Stimulated activated CD4-positive, alpha-beta T cell treated with anti-CD3 and anti-CD28 coated beads, Interleukin-2, amount 100 ng/mL, for 24 hours (primary cell): ENCODE data around the gene TCERG1L.

Experiments used
- DNase-seq, 2 donors: peaks; one replicate each; pipeline ENCODE4 v3.0.0-alpha.2; 2020

The TCERG1L gene

DNA sequence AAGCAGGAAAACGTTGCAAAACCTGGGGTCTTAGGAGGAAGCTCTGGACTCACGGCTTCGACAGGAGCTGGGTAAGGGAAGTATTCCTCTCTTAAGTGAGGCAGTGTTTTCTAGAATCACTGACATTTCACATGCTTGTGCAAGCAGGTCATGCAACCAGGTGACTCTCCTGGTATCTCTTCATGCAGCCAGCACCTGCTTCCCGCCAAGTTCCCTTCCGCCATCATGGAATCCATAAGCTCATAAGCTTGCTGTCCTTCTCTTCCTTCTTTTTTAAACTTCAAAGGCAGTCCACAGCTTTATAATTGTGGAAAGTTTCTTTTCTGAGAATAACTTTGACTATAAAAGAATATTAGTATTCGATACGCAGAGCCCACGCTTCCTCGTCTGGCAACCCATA is 256.1 kb downstream of the TCERG1L start:
- DNase-seq: no peak

DNA sequence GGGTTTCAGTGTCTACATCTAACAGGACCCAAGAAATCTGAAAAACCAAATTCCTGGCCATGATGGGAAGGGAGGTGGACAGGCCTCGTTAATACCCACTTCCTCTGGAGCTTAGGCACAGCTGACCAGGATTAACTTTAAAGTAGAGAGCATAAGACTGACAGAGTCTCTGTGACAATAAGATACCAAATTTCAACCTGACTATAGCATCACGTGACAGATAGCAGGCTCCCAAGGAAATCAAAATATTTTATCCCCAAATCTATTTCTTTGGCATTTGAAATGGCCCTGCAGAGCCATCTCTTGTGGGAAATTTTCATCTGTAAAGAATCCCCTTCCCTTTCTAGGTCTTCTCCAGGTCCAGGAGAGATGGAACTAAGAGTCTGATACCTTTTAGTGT is 258.3 kb downstream of the TCERG1L start:
- no peak for DNase-seq

DNA sequence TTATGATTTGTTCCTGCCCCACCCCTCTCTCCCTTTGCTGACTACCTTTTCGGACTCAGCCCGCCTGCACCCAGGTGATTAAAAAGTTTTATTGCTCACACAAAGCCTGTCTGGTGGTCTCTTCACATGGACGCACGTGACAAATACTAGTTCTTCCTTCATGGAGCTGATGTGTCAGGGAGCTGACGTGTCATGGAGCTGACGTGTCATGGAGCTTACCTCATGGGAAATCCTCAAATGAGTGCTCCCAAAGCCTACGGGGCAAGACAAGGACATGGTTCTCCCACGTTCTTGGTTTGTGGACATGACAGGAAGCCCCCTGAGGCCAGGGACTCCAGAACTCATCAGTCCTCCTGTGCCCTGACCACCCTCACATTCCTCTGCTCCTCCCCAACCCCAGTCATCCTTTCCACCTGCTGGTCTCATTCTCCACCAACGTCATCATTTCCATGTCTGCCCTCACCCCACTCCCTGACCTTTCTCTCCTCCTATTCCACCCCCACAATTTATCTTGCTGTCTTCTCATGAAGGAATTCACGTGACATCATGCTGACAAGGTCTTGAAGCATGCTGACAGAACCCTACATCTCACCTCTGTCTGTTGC is 261.3 kb downstream of the TCERG1L start:
- DNase-seq: no peak

DNA sequence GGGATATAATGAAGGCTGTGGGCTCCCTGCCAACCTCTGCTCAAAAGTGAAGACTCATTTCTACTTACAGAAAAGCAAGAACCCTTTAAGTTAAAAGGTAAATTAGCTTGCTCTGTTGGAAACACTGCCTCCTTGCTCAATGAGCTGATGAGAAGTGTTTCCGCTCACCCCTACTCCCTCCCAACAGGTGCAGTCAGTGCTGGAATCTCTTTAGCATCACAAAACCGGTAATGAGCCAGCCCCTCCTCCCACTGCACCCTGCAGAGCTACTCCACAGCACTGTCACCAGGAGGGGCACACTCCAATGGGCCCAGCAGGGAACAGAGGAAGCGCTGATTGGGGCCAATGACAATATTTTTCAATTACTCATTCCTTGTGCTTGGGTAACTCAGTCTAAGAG is 262.5 kb downstream of the TCERG1L start:
- DNase-seq: no peak

DNA sequence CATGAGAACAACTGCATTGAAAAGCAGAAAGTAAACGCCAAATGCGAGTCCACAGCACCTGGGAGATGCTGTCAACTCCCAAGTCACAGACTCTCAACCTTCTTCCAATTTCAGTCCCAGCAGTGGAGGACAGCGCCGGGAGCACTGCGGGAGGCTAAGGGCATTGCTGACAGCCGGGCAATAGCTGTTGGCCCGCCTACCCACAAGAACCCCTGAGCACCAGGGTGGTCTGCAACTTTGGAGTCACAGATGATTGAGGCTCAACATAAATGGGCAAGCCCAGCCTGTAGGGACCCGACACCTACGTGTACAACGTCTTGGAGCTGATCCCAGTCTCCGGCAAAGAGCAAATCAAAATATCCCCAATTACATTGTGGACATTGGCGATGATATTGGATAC is 262.9 kb downstream of the TCERG1L start:
- no peak for DNase-seq

DNA sequence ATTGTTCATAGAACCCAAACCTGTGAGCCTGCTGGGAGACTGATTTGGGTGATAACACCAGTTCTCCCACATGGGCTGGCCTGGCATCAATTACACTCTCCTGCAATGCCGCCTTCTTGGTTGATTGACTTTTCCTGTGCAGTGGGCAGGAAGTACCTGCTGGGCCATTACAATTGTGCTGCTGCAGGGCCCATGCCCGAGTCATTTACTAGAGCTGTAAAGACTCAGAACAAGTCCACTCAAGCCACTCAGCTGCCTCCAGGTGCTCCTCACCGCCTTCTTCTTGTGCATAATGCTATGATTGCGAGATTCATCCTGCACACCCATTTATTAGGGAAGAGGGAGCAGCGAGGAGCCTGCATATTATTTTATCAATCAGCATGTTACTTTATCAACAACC is 264.0 kb downstream of the TCERG1L start:
- no peak for DNase-seq

DNA sequence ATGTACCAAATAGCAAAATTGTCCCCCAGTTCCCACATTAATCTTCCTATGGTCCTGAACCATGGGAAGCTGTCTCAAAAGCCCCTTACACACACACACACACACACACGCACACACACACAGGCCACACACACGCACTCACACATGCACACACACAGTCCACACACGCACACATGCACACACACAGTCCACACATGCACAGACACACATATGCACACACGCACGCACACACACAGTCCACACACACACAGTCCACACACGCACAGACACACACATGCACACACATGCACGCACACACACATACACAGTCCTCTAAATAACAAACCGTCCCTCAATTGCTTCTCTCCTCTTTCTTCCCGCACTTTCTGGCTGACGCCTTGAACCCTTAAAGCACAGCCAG is 265.3 kb downstream of the TCERG1L start:
- DNase-seq: no peak

DNA sequence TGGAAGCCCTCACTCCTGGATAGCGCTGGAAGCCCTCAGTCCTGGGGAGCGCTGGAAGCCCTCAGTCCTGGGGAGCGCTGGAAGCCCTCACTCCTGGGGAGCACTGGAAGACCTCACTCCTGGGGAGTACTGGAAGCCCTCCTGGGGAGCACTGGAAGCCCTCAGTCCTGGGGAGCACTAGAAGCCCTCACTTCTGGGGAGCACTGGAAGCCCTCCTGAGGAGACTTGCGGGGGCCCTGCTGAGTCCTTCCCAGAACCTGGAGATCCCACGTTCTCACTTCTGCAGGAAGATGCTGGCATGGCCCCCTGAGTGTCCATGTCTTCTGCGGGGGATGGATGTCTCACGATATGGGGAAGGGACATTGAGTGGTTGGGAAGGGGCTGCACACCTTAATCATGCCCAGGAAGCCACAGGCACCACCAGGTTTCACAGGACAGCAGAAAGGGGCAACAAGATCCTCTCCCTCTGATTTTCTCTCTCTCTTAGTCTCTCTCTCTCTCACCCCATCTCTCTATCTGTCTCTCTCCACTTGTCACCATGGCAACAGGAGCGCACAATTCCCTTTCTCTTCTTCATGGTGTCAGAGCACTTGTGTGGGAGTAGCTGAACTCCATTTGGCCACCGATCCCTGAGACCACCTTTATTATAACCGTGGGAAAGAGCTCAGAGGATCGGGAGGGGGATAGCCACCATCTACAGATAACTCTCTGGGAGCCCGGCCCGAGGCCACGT is 267.0 kb downstream of the TCERG1L start:
- DNase-seq: no peak

DNA sequence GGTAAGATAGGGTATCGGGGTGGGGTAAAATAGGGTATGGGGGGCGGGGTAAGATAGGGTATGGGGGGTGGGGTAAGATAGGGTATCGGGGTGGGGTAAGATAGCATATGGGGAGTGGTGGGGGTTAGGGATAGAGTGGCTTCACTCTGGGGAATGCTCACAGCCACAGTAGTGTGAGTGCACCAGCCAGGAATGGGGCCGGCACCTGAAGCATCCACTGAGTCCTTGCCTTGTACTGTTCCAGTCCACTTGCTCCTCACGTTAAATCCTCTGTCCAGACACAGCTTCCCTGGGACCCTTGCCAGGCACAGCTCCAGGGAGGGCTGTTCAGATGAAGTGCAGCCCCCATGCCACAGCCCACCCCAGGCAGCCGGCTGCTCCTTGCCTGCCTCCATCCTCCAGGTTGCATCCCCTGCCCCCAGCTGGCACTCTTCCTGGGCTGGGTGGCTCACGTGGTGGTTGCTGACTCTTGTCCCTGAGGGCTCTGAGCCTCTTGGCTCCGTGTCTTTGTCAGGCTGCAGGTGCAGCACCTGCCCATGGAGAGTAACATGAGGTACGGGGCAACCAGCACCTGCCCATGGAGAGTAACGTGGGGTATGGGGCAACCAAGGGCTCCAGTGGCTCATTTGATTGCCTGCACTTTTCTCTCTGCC is 268.4 kb downstream of the TCERG1L start:
- DNase-seq: no peak
